MV-4-11 (cell line): Measurements from ENCODE around the gene RAB14.
A peak's percentile ranks its signal among the peaks of the same experiment; 100 is the strongest.

Experiments used
- DNase-seq: peaks from one replicate; lab custom pipeline; 2025; lab: John Stamatoyannopoulos, UW

Gene RAB14

DNA sequence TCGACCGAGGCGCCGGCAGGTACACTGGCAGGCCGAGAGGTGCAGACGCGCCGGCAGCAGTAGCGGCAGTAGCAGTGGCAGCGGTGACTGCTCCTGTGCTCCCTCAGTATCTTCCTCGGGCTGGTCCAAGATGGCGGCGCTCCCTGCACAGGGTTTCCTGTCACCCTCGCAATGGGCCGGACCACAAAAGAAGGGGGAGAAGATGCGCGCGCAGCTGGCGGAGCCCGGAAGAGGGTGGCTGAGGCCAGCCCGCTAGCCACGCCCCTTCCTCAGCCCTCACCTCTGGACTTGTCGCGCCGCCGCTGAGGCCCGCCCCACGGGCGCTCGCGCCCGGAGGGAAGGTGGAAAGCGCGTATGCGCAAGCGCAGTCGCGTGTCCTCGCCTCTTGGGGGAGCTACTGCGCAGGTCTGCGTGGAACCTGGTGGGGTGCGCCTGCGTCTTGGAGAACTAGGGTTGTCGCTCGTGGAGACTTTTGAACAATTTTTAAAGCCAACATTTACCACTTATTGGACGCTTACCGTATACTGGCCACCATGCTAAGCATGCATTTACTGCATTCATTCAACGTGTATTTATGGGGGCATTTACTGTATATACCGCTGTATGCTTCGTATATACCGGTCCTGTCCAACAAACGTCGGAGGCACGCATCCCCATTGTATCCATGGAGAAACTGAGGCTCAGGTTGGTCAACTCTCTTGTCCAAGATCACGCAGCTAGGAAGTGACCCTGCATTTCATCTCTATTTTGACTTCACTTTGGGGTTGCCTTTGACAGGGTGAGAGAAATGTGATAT is at the start of gene RAB14:
Gene RAB14 (minus strand): TSS at position 132 of the 796 bp plus-strand sequence. CDS start 8,457 bp downstream, outside the sequence.
- DNase-seq: peak; percentile 98

DNA sequence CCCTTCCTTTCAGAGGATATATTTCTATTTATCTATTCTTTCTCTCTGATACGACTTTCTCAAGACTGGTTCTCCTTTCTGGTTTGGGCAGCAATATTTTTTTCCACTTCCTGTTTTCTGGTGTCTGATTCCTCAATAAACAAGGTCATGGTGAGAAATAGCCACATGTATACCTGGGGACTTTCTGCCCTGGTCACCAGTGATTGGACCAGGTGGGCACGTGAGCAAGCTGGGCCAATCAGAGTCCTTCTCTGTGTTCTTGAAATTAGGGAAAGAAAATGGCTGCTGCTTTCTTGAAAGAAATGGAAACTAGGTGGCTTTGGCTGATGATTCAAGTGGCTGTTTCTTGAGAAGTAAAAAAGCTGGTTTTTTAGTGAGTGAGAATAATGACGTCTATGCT is 47.9 kb upstream of the RAB14 start:
- peak; percentile 94 for DNase-seq

DNA sequence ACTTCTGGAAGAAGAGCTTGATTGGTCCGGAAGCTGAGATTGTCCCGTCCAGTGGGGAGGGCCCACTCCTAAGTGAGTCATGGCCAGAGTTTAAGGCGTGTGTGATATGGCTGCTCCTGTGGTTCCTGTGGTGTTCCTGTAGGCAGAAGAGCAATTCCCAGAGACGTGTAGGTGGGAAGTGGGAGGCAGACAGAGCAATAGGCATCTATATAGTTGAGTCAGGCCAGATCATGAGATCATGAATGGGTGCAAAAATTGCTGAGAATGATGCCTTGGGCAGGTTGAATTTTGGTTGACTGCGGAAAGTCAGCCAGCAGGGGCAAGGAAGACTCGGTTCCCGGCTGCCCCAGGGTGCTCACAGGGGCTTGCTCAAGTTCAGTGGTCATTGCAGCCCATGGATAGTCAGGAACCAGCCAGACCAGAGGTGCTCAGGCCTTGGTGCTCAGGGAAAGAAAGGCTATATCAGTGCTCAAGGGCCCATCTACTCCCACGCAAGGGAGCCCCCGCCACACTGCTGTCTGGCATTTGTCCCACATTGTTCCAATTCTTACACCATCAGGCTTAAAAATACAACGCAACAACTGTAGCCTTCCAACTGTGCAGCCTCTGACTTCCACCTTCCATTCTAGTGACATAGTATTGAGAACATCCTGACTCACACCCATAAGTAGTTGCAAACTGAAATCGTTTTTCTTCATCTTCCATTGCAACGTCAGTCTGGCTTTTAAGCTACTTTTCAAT is 45.3 kb upstream of the RAB14 start:
- DNase-seq: peak; percentile 78

DNA sequence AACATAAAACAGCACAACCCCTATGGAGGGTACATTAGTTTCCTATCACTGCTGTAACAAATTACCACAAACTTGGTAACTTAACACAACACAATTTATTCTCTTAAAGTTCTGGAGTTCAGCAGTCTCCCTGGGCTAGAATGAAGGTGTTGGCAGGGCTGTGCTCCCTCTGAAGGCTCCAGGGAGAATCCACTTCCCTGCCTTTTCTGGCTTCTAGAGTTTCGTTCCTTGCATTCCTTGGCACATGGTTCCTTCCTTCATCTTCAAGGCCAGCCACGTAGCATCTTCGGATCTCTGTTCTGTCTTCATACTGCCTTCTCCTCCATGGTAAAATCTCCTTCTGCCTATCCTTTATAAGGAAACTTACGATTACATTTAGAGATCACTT is 41.3 kb upstream of the RAB14 start:
- no peak for DNase-seq

DNA sequence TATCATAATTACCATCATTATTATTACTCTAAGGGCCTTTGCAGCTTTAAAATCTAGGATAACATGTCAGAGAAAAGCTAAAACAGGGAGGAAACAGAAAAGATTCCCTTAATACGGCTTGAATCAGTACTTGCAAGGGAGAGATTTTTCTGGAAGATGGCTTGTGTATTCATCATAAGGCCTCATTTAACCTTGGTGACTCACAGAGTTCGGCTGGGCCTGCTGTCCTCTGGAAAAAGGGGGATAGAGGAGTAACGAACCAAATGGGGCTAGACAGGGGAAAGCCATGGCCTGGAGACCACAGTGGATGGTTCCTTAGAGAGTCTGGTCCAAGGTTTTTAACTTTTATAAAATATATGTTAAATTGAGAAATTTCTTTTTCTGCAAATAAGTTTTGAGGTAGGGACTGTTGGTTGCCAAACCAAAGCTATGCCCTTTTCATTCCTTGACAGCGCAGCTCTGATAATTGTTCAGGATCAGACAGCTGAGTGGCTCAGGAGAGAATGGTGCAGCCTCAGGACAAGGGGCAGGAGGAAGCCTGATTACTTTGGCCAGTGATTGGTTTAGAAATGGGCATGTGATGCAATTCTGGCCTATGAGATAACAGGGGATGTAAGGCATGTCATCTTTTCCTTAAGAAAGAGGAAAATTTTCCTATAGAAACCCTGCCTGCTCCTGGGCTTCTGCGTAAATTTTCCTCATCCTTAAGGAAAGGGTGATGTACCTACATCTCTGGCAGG is 40.7 kb upstream of the RAB14 start:
- DNase-seq: no peak

DNA sequence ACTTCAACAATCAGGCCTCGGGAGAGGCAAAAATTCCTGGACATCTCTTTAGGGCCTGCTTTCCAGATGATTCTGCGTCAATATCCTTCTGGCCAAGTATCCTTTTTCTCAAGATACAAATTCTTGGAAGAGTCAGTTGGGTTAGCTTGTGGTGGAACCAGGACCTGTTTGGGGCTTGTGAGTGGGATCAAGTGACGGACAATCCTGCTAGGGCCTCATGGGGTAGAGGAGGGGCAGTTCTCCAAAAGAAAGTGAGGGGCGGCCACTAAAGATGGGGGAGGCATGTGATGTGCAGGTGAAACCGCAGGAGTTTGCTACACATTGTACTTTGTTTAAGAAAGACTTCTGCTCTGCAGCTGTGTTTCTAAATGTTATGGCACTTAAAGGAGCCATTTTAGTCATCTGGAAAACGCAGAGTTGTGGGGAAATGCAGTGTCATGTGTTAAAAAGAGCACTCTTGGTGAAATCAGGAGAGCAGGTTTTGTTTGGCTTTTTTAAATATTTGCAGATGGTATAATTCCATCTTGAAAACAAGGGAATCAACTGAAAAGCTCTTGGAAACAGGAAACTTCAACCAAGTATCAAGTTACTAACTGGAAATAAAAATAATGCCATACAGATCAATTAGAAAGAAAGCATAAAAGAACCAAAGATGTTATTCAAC is 38.9 kb upstream of the RAB14 start:
- no peak for DNase-seq

DNA sequence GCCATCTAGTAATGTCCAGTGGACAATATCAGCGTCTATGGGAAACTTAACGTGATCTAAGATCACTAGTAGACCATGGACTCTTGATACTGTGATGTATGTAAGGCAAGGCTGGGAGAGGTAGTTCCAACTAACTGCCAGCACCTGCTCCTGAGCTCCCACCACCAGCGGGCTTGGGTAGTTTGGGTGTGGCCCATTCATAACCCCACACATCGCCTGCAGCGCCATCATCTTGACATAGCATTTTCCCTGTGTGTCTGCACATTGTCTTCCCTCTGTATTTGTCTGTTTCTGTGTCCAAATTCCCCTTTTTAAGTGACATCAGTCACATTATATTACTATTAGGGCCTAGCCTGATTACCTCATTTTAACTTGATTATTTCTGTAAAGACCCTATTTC is 38.2 kb upstream of the RAB14 start:
- no peak for DNase-seq

DNA sequence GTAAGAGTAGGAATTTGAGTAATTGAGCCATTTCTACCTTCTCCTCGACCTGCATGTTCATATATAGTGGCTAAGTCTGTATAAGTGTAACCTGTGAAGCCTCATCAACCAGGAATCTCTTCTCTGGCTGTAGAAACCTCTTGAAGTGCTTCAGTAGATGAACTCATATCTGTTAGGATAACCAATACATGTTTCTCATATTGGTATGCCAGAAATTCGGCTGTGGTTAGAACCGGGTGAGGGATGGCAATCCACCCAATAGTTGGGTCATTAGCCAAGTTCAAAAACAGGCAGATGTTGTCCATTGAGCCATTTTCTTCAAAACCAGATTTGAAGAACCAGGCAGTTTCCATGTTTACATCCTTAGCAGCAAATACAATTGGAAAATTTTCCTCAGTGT is 37.4 kb upstream of the RAB14 start:
- DNase-seq: no peak

DNA sequence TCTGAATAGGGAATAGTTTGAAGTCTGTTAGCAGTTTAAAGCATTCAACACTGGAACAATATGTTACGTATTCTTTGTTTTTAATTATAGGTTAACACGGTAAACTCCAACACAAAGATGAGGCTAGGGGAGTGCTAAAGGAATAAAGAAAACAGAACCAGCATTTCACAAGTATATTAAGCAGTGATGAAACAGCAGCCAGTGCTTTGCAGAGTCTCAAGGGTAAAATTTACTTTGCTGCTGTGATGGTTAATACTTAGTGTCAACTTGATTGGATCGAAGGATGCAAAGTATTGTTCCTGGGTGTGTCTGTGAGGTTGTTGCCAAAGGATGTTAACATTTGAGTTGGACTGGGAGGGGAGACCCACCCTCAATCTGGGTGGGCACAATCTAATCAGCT is 36.2 kb upstream of the RAB14 start:
- no peak for DNase-seq

DNA sequence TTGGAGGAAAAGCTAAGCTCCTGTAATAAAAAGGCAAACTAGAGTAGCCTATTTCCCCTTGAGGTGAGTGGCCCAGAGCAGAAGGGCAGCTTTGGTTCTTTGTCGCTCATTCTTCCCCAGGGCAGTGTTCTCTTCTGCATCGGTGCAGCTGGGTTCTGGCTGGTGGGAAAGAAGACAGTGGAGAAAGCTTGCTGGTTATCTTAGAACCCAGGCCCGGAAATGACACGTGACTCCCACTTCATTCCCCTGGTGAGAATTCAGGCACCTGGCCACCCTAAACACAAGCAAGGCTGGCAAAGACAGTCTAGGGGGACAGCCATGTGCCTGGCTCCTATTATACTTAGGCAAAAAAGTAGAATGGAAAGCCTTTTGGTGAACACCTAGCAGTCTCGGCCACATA is 33.8 kb upstream of the RAB14 start:
- DNase-seq: no peak

DNA sequence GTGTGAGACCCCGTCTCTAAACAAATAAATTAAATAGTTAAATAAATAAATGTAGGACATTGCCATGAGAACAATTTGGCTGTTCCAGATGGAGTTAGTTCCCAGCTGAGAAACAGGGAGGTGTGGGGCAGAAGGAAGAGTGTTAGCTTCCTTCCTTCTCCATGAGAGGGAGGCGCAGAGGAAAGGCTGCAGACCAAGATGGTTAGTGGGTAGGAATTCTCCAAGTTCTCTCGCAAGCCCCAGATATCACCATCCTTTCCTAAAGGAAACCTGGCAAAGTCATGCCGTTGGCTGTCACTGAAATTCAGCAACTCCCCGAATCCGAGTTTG is 33.1 kb upstream of the RAB14 start:
- DNase-seq: no peak

DNA sequence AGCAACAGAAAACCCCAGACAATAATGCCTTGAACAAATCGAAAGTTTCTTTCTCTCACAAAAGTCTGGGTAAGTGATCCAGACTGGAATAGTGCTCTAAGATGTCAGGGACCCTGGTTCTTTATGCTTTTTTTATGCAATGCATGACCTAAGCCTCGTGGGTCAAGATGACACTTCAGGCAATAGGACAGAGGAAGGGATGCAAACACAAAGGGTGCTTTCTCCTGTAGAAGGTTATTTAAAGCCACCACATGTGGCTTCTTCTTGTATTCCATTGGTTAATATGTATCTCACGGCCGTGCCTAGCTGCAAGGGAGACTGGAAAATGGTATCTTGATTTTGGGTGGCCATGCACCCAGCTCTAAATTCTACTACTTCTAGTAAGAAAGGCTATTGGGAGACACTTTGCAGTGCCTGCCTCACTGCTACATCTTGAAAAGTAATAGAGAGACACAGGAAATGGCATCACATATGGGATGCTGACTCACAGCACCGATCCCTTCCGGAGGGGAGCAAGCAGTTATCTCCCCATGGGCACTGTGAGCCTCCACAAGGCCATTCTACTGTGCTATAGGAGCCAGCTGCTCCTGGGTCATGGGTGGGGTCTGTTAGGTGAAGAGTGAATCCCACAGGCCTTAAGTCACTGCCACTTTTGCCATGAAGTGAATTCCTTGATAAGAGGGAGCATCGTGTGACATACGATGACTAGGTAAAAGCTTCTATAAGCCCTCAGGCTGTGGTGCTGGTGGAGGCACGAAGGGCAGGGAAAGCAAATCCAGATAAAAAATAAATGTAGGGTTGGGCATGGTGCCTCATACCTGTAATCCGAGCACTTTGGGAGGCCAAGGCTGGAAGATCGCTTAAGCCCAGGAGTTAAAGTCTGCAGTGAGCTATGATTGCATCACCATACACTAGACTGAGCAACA is 32.5 kb upstream of the RAB14 start:
- DNase-seq: peak; percentile 71

DNA sequence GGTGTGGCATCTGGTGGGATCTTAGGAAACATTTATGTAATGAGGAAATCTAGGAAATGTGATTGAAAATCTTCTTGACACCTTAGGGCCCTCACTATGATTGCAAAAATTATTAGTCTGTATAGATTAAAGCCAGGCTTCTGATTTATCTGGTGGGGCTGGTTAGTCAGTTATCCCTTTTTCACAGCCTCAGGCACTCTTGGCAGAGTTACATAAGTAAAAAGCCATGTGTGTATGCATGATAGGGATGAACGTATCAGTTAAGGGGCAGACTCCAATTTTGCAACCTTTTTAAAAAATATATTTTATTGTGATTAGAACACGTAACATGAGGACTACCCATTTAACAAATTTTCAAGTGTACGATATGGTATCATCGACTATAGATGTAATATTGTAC is 30.6 kb upstream of the RAB14 start:
- no peak for DNase-seq

DNA sequence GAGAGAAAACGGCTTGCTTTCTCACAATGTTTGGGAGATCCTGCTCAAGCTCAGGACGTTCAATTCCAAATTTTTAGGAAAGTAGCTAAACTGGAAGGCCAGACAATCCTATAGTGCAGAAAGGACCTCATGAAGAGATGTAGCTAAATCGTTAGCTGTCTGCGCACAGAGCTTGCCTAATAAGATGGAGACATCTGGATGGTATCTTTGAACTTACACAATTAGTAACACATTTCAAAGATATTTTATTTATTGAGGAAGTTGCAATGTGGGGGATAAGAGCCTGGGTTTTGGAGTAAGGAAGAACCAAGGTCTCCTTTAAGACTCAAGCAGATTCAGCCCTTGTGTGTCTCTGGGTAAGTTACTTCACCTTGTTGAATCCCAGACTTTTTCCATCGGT is 28.6 kb upstream of the RAB14 start:
- no peak for DNase-seq

DNA sequence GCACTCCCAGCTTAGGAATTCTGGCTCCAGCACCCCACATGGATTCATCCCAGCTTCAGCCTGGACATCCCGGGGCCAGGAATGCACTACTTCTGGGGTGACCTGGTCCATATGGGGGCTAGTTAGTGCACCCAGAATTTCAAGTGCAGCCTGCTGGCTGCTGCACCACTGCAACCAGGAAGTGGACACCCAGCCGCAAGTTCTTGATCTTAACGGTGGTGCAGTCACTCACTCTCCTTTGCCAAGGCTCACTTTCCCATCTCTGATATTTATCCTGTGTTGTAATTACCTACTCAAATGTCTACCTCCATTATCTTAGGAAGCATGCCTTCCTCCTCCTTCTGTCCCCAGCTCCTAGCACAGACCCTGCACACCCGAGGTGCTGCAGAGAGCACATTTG is 26.2 kb upstream of the RAB14 start:
- peak; percentile 42 for DNase-seq

DNA sequence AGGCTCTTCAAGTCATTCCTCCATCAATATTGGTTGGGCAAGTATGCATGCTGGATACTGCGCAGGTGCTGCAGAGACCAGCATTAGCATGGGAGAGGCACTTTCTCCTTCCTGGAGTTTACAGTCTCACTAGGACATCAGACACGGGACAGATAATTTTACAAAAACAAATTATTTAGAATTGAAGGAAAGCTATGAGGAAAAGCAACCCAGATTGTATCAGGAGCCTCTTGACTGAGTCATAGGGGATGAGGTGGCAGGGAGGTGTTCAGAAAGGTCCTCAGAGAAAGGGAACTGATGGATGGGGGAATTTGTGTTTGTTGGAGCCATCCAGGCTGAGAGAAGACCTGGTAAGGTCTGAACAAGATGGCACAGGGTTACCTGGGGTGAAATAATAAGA is 24.5 kb upstream of the RAB14 start:
- DNase-seq: no peak

DNA sequence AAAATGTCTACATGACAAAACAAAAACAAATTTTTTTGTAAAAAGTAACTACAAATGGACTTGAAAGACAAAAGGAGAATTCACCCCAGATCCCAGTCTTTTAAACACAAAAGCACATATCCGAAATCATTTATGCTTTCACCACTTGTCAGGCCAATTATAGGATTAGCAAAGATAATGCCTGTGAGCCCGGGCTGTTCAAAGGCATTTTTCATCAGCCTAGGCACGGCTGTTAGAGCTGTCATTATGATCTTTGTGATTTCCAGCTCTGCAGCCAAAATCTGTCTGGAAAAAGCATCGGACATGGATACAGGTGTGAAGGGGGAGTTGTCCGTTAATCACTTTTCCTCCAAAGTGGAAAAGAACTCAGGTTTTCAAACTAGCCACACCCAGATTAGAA is 23.6 kb upstream of the RAB14 start:
- no peak for DNase-seq

DNA sequence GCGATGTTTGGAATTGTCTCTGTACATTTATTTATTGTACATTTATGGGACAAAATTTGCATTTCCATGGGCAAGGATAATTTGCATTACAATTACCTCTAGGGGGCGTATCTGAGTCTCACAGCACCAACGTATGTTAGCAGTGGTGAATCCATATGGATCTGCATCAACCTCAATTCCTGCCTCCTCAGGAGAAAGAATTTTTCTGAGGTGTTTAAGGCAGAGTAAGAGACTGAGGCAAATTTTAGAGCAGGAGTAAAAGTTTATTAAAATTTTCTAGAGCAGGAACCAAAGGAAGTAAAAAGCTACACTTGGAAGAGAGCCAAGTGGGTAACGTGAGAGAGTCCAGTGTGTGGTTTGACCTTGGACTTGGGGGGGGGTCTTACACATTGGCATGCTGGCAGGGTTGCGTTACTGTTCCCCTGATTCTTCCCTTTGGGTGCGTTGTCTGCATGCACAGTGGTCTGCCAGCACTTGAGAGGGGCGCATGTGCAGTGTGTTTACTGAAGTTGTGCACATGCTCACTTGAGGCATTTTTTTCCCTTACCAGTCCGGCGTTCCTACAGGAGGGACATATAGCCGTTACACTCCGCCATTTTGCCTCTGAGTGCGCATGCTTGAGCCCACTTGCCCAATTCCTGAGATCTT is 21.0 kb upstream of the RAB14 start:
- DNase-seq: peak; percentile 46

DNA sequence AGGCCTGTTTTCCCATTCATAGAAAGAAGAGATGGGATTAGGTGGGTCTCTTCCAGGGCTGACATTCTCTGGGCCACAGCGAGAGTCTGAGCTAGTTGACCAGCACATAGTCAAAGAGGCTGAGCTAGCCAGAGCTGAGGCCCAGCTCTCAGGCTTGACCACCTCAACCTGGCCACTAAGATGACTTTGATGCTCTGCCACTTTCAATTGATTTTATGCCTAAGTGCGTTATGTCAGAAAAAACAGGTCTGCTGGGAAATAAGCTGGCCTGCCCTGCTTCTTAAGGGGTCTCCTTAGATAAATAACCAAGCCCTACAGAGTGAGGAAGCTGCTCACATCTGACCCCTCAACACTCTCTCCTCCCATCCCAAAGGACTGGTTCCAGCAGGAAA is 20.0 kb upstream of the RAB14 start:
- DNase-seq: no peak

DNA sequence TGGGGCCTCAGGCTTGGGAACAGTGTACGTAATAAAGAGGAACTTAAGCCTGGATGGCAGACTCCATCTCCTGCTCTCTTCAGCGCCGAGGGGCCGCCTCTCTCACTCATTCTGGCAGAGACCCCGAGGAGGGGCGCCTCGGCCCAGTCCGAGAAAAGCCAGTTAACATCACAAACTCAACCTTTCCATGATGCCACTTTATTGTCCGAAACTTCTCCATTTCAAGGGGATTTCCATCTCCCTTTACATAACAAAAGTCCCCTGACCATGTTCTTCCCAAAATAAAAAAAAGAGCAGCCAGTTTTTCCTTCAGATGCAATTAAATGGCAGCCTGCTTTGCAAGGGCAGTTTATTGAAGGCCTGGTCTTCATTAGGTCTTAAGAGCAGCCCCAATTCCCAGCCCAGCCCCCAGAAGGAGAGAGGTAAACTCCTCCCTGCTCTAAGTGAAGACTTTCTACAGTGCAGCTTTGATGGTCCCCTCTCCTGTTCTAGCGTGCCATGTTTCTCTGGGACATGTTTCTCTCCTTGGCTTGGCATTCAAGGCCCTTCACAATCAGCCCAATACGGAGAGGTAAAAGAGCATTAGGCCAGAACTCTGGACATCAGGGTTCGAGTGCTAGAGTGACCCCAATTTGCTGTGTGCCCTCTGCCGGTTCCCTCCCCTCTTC is 19.5 kb upstream of the RAB14 start:
- no peak for DNase-seq
